ENCODE measurements around the gene SAMD11. TPM values are rescaled to one million over a fixed set of nuclear protein-coding genes. Genes with fewer than 3 reads are reported as not detected.

Gene SAMD11
- total and polyA plus RNA-seq, 4 donors, result 0.51 to 4.1 (median 1.3) TPM

DNA sequence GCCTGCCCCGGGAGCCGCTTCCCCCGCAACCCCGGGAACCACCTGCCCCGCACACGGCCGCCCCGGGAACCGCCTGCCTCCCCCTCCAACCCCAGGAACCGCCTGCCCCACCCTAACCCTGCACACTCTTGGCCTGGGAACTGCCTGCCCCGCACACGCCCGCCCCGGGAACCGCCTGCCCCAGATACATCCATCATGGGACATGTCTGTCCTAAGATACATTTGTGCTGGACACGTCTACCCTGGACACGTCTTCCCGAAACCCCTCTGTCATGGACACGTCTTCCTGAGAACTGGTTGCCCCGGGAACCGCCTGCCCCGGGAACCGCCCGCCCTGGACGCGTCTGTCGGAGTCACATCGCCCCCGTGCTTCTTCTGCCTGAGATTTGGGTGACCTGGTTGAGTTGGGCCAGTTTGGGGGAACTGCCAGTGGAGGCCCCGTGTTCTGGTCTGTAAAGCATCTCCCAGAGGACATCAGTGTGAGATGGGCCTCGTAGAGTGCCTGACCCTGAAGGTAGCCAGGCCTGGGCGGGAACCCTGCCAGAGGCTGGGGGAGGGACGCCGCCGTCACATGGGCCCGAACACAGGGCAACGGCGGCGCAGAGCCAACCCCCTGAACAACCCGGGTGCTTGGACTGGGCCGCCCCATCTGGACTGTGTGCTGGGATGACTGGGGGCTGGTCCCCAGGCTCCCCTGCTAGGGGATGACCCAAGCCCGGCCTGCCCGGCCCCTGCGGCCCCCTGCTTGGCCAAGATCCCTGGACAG is 54.5 kb downstream of the SAMD11 start:
- Histone ChIP-seq H3K27ac (ENCODE audit: low read depth in 1 of 2, low read length in 2 of 2) (no peak overlapping the region), H3K36me3 (ENCODE audit: control insufficient read depth in 4 of 4, insufficient read depth in 3 of 4, low read depth in 1 of 4, low read length in 3 of 4) (no peaks in the 10 kb centered on the region), H3K4me1 (ENCODE audit: control insufficient read depth in 4 of 4, insufficient read depth in 4 of 4, low read length in 3 of 4) (peaks cover 0 to 6% (median under 1%) of the 10 kb centered on the region in 4 donors), H3K9me3 (ENCODE audit: control insufficient read depth in 4 of 4, low read length in 3 of 4) (no peaks in the 10 kb centered on the region), H3K27me3 (ENCODE audit: control insufficient read depth in 4 of 4, insufficient read depth in 4 of 4, low read length in 3 of 4) (peaks cover 2 to 13% (median 4%) of the 10 kb centered on the region in 4 donors), H3K4me3 (ENCODE audit: low read depth in 1 of 3, low read length in 3 of 3) (no peak overlapping the region), H3K9ac (ENCODE audit: low read depth in 1 of 2, low read length in 2 of 2) (no peak overlapping the region)
- TF ChIP-seq, protein P1, sequence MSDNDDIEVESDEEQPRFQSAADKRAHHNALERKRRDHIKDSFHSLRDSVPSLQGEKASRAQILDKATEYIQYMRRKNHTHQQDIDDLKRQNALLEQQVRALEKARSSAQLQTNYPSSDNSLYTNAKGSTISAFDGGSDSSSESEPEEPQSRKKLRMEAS (IDR thresholded peaks at IDR 0.05), result no peak
- TF ChIP-seq NR2F2 (IDR thresholded peaks at IDR 0.05), result no peak
- 92% methylated on average over 44 of the region's 44 CpGs for WGBS
- no peak for DNase-seq (ENCODE audit: low spot score)

DNA sequence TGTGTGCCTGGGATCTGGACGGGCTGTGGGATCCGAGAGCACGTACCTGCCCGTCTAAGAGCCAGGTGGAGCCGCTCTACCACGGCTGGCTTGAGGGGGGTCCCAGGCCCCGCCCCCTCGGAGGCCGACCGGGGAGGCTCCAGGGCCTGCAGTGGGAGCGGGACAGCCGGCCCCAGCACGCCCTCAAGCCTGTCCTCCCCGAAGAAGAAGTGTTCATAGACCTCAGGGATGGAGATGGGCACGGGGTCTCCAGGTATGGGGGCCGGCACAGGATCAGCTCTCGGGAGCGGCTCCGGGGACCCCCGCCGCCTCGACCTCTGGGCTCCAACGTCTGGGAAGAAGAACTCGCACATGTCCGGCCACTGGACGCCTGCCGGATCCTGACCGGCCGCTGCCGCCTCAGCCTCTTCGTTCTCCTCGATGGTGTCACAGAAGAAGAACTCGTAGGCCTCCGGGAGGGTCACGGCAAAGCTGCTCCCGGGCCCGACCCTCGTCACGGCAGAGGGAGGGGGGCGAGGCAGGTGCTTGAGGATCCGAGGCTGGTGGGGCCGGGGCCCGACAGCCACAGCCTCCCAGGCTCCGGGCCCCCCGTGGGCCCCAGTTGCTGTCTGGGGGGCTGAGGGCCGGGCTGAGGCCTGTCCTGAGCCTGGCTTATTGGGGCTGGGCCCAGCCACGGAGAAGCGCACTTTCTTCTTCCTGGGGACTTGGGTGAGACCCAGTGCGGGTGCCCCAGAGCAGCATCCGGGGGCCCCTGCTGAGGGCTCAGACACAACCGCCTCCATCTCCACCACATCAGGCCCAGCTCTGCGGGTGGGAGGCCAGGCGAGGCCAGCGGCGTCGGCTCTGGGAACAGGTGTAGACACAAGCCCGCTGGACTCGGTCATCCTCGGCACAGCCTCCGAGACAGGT is 55.4 kb downstream of the SAMD11 start:
- no peaks in the 10 kb centered on the region for H3K36me3 ChIP-seq (ENCODE audit: control insufficient read depth in 4 of 4, insufficient read depth in 3 of 4, low read depth in 1 of 4, low read length in 3 of 4)
- no peaks in the 10 kb centered on the region for H3K9me3 ChIP-seq (ENCODE audit: control insufficient read depth in 4 of 4, low read length in 3 of 4)
- H3K4me3 ChIP-seq (ENCODE audit: low read depth in 1 of 3, low read length in 3 of 3), result no peak overlapping the region
- 90% methylated on average over 60 of the region's 60 CpGs for WGBS
- TF ChIP-seq FOXA1 (IDR thresholded peaks at IDR 0.05), result no peak
- TF ChIP-seq, protein P2, sequence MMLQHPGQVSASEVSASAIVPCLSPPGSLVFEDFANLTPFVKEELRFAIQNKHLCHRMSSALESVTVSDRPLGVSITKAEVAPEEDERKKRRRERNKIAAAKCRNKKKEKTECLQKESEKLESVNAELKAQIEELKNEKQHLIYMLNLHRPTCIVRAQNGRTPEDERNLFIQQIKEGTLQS (IDR thresholded peaks at IDR 0.05), result no peak
- no peak for TF ChIP-seq JUND (IDR thresholded peaks at IDR 0.05)
- TF ChIP-seq SP1 (IDR thresholded peaks at IDR 0.05), result no peak
- TF ChIP-seq, protein P1 (IDR thresholded peaks at IDR 0.05), result no peak
- no peak for TF ChIP-seq HNF4A (conservative IDR thresholded peaks at IDR 0.05)
- TF ChIP-seq HNF4G (IDR thresholded peaks at IDR 0.05), result no peak
- TF ChIP-seq RAD21 (IDR thresholded peaks at IDR 0.05), result no peak
- TF ChIP-seq GABPA (IDR thresholded peaks at IDR 0.05 in 1 of 2, conservative IDR thresholded peaks at IDR 0.05 in 1 of 2), result no peak
- TF ChIP-seq, protein P3, sequence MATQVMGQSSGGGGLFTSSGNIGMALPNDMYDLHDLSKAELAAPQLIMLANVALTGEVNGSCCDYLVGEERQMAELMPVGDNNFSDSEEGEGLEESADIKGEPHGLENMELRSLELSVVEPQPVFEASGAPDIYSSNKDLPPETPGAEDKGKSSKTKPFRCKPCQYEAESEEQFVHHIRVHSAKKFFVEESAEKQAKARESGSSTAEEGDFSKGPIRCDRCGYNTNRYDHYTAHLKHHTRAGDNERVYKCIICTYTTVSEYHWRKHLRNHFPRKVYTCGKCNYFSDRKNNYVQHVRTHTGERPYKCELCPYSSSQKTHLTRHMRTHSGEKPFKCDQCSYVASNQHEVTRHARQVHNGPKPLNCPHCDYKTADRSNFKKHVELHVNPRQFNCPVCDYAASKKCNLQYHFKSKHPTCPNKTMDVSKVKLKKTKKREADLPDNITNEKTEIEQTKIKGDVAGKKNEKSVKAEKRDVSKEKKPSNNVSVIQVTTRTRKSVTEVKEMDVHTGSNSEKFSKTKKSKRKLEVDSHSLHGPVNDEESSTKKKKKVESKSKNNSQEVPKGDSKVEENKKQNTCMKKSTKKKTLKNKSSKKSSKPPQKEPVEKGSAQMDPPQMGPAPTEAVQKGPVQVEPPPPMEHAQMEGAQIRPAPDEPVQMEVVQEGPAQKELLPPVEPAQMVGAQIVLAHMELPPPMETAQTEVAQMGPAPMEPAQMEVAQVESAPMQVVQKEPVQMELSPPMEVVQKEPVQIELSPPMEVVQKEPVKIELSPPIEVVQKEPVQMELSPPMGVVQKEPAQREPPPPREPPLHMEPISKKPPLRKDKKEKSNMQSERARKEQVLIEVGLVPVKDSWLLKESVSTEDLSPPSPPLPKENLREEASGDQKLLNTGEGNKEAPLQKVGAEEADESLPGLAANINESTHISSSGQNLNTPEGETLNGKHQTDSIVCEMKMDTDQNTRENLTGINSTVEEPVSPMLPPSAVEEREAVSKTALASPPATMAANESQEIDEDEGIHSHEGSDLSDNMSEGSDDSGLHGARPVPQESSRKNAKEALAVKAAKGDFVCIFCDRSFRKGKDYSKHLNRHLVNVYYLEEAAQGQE (IDR thresholded peaks at IDR 0.05), result no peak
- TF ChIP-seq, protein P4, sequence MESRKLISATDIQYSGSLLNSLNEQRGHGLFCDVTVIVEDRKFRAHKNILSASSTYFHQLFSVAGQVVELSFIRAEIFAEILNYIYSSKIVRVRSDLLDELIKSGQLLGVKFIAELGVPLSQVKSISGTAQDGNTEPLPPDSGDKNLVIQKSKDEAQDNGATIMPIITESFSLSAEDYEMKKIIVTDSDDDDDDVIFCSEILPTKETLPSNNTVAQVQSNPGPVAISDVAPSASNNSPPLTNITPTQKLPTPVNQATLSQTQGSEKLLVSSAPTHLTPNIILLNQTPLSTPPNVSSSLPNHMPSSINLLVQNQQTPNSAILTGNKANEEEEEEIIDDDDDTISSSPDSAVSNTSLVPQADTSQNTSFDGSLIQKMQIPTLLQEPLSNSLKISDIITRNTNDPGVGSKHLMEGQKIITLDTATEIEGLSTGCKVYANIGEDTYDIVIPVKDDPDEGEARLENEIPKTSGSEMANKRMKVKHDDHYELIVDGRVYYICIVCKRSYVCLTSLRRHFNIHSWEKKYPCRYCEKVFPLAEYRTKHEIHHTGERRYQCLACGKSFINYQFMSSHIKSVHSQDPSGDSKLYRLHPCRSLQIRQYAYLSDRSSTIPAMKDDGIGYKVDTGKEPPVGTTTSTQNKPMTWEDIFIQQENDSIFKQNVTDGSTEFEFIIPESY (IDR thresholded peaks at IDR 0.05), result no peak
- TF ChIP-seq NR2F2 (IDR thresholded peaks at IDR 0.05), result no peak
- TF ChIP-seq RXRA (IDR thresholded peaks at IDR 0.05), result no peak
- no peak overlapping the region for H3K27ac ChIP-seq (ENCODE audit: low read depth in 1 of 2, low read length in 2 of 2)
- no peak for DNase-seq (ENCODE audit: low spot score)
- H3K4me1 ChIP-seq (ENCODE audit: control insufficient read depth in 4 of 4, insufficient read depth in 4 of 4, low read length in 3 of 4), result peaks cover 0 to 6% (median under 1%) of the 10 kb centered on the region in 4 donors
- H3K27me3 ChIP-seq (ENCODE audit: control insufficient read depth in 4 of 4, insufficient read depth in 4 of 4, low read length in 3 of 4), result peaks cover 2 to 5% (median 4%) of the 10 kb centered on the region in 4 donors
- H3K9ac ChIP-seq (ENCODE audit: low read depth in 1 of 2, low read length in 2 of 2), result no peak overlapping the region
